WTC11 (cell line): Measurements from ENCODE around the gene LIFR. TPM values are rescaled to one million over a fixed set of nuclear protein-coding genes. Genes with fewer than 3 reads are reported as not detected.

Experiments
- ATAC-seq: fragments of 200-7000 bp; cut with Tn5 transposase; 2 replicates; pipeline ENCODE4 v1.10.0; 2021; ENCODE audit warnings: mild to moderate bottlenecking, moderate library complexity
- CTCF ChIA-PET: fragments of 300-600 bp; sonication (Branson Sonifier 250); formaldehyde crosslinking; loops from one replicate; lab custom pipeline; 2021; ENCODE audit warnings: antibody characterized with exemption; lab: Charles Lee
- POLR2A ChIA-PET: fragments of 350-600 bp; sonication (Branson Sonifier 250); formaldehyde crosslinking; loops from one replicate; lab custom pipeline; 2021; ENCODE audit warnings: antibody characterized with exemption; lab: Charles Lee
- DNase-seq: peaks from one replicate; pipeline ENCODE4 v3.0.0; 2021; ENCODE audit warnings: low spot score
- H3K27ac Mint-ChIP-seq: 2 replicates; pipeline ENCODE4 v1.8.0; 2021; ENCODE audit warnings: mixed read lengths
- H3K27me3 Mint-ChIP-seq: 2 replicates; pipeline ENCODE4 v1.8.0; 2021; ENCODE audit warnings: low read depth, mild to moderate bottlenecking, moderate library complexity, mixed read lengths
- H3K36me3 Mint-ChIP-seq: 2 replicates; pipeline ENCODE4 v1.8.0; 2021; ENCODE audit warnings: mixed read lengths
- H3K4me1 Mint-ChIP-seq: 2 replicates; pipeline ENCODE4 v1.8.0; 2022; ENCODE audit warnings: mixed read lengths
- H3K4me3 Mint-ChIP-seq: 2 replicates; pipeline ENCODE4 v1.8.0; 2021; ENCODE audit warnings: mild to moderate bottlenecking, moderate library complexity, mixed read lengths
- H3K9me3 Mint-ChIP-seq: 2 replicates; pipeline ENCODE4 v1.8.0; 2021; ENCODE audit warnings: mixed read lengths
- AFF4 ChIP-seq: sonication (generic); formaldehyde crosslinking; IDR thresholded peaks from 2 replicates; pipeline ENCODE4 v1.8.1; 2023; ENCODE audit warnings: mild to moderate bottlenecking, missing genetic modification reagents, borderline replicate concordance
- ATF1 ChIP-seq: sonication (generic); formaldehyde crosslinking; IDR thresholded peaks from 2 replicates; pipeline ENCODE4 v1.8.1; 2023; ENCODE audit warnings: mild to moderate bottlenecking, moderate library complexity, missing genetic modification reagents
- CTCF ChIP-seq: fragments of 200-600 bp; IDR thresholded peaks from 2 replicates; pipeline ENCODE4 v1.8.0; 2022; ENCODE audit warnings: antibody characterized with exemption
- HMGA2 ChIP-seq: fragments of 250-450 bp; sonication (Bioruptor Pico); IDR thresholded peaks from 2 replicates; pipeline ENCODE4 v1.4.0; 2021; ENCODE audit warnings: mild to moderate bottlenecking, moderate library complexity
- JUN ChIP-seq: sonication (generic); formaldehyde crosslinking; IDR thresholded peaks from 2 replicates; pipeline ENCODE4 v1.8.0; 2023; ENCODE audit warnings: mild to moderate bottlenecking, missing genetic modification reagents
- MAX ChIP-seq: sonication (generic); formaldehyde crosslinking; IDR thresholded peaks from 2 replicates; pipeline ENCODE4 v1.8.0; 2022; ENCODE audit warnings: mild to moderate bottlenecking, missing genetic modification reagents
- NFYB ChIP-seq: sonication (generic); formaldehyde crosslinking; conservative IDR thresholded peaks from 2 replicates; pipeline ENCODE4 v1.8.0; 2022; ENCODE audit warnings: low read depth, missing genetic modification reagents
- OVOL2 ChIP-seq: fragments of 250-450 bp; sonication (Bioruptor Pico); IDR thresholded peaks from 2 replicates; pipeline ENCODE4 v1.9.0; 2021; ENCODE audit warnings: mild to moderate bottlenecking, borderline replicate concordance
- RELA ChIP-seq: sonication (generic); formaldehyde crosslinking; IDR thresholded peaks from 2 replicates; pipeline ENCODE4 v1.8.1; 2022; ENCODE audit warnings: missing genetic modification reagents, mild to moderate bottlenecking, borderline replicate concordance
- SOX15 ChIP-seq: fragments of 250-450 bp; sonication (Bioruptor Pico); IDR thresholded peaks from 2 replicates; pipeline ENCODE4 v1.9.0; 2021; ENCODE audit warnings: mild to moderate bottlenecking
- USF1 ChIP-seq: sonication (generic); formaldehyde crosslinking; IDR thresholded peaks from 2 replicates; pipeline ENCODE4 v1.8.0; 2022; ENCODE audit warnings: mild to moderate bottlenecking, missing genetic modification reagents
- ZNF121 ChIP-seq: sonication (generic); formaldehyde crosslinking; IDR thresholded peaks from 2 replicates; pipeline ENCODE4 v1.8.0; 2023; ENCODE audit warnings: missing genetic modification reagents
- ZNF532 ChIP-seq: fragments of 250-450 bp; sonication (Bioruptor Pico); IDR thresholded peaks from 2 replicates; pipeline ENCODE4 v1.9.0; 2021; ENCODE audit warnings: mild to moderate bottlenecking, borderline replicate concordance
- total RNA-seq: library from RNA; stranded (reverse); gene quantifications from 3 replicates; pipeline ENCODE4 v1.2.3, GENCODE V29; 2021

Gene LIFR
- total RNA-seq, 1 experiment from 2014 or later: 14.4 TPM

GRCh38 chr5:38515092-38515491 is 41.4 kb downstream of the LIFR start (continued):
- TF ChIP-seq ZNF532 (CRISPR knock-in tag): no peak
- no peak for TF ChIP-seq OVOL2 (CRISPR knock-in tag)
- no peak for TF ChIP-seq MAX (CRISPR knock-in tag)
- TF ChIP-seq CTCF: no peak

GRCh38 chr5:38509185-38509584 is 47.3 kb downstream of the LIFR start:
- H3K4me1 Mint-ChIP-seq: peaks cover 9% of the 10 kb centered on the region
- no peak for TF ChIP-seq RELA (CRISPR knock-in tag)
- TF ChIP-seq AFF4 (CRISPR knock-in tag): no peak
- no peak for TF ChIP-seq NFYB
- no peak for TF ChIP-seq MAX (CRISPR knock-in tag)
- peak overlapping the region; percentile 32 for H3K27ac Mint-ChIP-seq
- no peak overlapping the region for H3K4me3 Mint-ChIP-seq
- no peaks in the 10 kb centered on the region for H3K9me3 Mint-ChIP-seq
- DNase-seq (no peak), ATAC-seq (no peak)
- H3K36me3 Mint-ChIP-seq: no peaks in the 10 kb centered on the region
- POLR2A ChIA-PET: no interaction called here
- CTCF ChIA-PET: interaction anchor here (2.1 kb wide), 1 partner anchor 67 kb away, joined by 9 read pairs; no protein-coding TSS in a partner anchor
- H3K27me3 Mint-ChIP-seq: no peaks in the 10 kb centered on the region

- no peak for DNase-seq
- no peaks in the 10 kb centered on the region for H3K9me3 Mint-ChIP-seq
- no peaks in the 10 kb centered on the region for H3K27me3 Mint-ChIP-seq
- no peaks in the 10 kb centered on the region for H3K36me3 Mint-ChIP-seq
- H3K4me3 Mint-ChIP-seq: no peak overlapping the region
- no peak overlapping the region for H3K27ac Mint-ChIP-seq
- H3K4me1 Mint-ChIP-seq: peaks cover 9% of the 10 kb centered on the region
- TF ChIP-seq ZNF121: no peak
- no peak for TF ChIP-seq USF1 (CRISPR knock-in tag)
- no peak for TF ChIP-seq ATF1 (CRISPR knock-in tag)
- TF ChIP-seq JUN (CRISPR knock-in tag): no peak
- no peak for TF ChIP-seq HMGA2
- TF ChIP-seq SOX15: no peak
- CTCF ChIA-PET: no interaction called here
- ATAC-seq: no peak
- POLR2A ChIA-PET: no interaction called here
Observed at GRCh38 chr5:38506302-38506701, 50.1 kb downstream of the LIFR start.
